SJCRH30 (cell line): ENCODE data around the gene TTC9. TPM values are rescaled to one million over a fixed set of nuclear protein-coding genes. Genes with fewer than 3 reads are reported as not detected.

Experiments
- total RNA-seq: library from RNA; depleted of rRNA; stranded (reverse); fragments of >200 nt; shearing (Covaris generic); gene quantifications from 2 replicates; pipeline ENCODE4 v1.2.3, GENCODE V29; 2014; rRNA removed

TTC9 gene
- total RNA-seq, 1 experiment from 2014 or later, result 6.4 TPM

Other genes with a start within 250 kb of the TTC9 start
- gene SYNJ2BP, start 224.8 kb upstream of the TTC9 start, total RNA-seq, result 23.0 and 25.5 TPM in 2 replicates
- gene ADAM21, start 189.7 kb upstream of the TTC9 start, total RNA-seq, result 0.15 and 0.67 TPM in 2 replicates
- 0.34 and 0.38 TPM in 2 replicates for gene ADAM20, start 106.9 kb upstream of the TTC9 start, total RNA-seq
- 44.5 and 47.8 TPM in 2 replicates for gene MED6, start 41.3 kb upstream of the TTC9 start, total RNA-seq
- gene MAP3K9, start 167.6 kb downstream of the TTC9 start, total RNA-seq, result 7.3 and 7.8 TPM in 2 replicates